Measurements from ENCODE around the gene BTAF1.

BTAF1 gene

GRCh38 chr10:92052741-92053140, 129.2 kb downstream of the BTAF1 start:
- no peak for DNase-seq (ENCODE audit: low spot score)

DNA sequence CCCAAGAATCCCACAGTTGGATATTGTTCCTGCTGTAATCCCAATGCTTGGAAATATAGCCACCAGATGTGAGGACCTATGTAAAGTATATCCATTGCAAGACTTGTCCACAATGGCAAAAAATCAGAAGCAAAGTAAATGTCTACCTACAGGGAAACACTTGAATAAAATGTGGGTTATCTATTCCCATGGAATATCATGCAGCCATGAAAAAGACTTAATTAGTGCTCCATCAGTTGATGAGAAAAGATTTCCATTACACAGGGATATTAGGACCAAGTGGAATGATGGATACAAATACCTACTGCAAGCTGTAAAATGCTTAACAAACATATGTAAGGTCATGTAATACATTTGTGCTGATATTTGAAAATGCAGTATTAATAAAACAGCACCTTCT, 131.2 kb downstream of the BTAF1 start:
- no peak for DNase-seq (ENCODE audit: low spot score)

- no peak for DNase-seq (ENCODE audit: low spot score)
Measured at GRCh38 chr10:92062273-92062672, 138.7 kb downstream of the BTAF1 start.

DNA sequence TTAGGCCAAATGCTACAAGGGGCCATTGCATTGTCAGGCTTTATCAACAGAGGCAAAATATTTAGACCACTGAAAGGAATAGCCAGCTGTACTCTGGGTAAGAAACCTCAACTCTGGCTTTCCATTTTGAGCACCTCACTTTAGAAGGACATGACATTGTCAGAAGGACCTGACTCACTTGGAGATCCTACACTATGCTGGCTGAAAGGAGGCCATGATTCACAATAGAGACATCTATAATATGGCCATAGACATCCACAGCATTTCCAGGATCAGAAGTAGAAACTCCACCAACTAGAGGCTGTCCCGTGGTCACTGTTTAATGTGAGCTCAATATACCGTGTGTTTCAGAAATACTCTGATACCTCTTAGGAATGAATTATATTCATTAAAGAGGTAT, 140.9 kb downstream of the BTAF1 start:
- no peak for DNase-seq (ENCODE audit: low spot score)

- DNase-seq (ENCODE audit: low spot score), result no peak
Measured at GRCh38 chr10:92066386-92066785, 142.8 kb downstream of the BTAF1 start.

DNA sequence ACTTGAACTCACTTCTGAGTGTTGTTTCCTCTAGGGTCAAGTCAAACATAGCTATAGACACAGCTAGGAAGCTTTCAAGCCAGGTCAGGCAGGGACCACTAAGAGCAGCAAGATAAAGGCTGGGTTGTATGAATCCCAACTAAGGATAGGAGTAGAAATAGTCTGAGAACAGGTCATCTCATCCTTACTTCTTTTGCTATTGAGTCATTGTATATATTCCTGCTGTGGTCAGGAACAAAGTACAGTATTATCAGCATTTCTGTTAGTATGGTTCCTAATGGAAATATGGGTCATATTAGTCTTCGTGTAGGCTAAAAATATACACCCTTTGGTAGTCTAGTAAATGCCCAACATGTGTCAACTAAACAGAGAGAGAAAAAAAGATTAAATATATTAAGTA, 145.3 kb downstream of the BTAF1 start:
- no peak for DNase-seq (ENCODE audit: low spot score)

GRCh38 chr10:92074126-92074887, 150.7 kb downstream of the BTAF1 start:
- DNase-seq (ENCODE audit: low spot score), result no peak

GRCh38 chr10:92075829-92076228, 152.3 kb downstream of the BTAF1 start:
- DNase-seq (ENCODE audit: low spot score), result no peak

DNA sequence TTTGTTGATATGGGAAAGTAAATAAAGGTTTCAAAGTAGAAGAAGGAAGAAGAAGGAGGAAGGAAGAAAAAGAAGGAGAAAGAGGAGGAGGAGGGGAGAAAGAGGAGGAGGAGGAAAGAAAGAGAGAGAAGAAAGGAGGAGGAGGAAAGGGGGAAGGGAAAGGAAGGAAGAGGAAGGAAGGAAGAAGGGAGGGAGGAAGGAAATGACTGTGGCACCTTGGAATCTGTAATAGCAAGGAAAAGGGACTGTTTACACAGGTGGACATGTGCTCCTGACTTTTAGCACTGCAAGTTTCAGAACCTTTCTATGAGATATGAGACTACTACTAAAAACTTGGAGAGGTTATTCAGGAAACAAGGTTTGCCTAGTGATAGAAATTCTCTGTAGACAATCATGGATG, 153.2 kb downstream of the BTAF1 start:
- no peak for DNase-seq (ENCODE audit: low spot score)

DNA sequence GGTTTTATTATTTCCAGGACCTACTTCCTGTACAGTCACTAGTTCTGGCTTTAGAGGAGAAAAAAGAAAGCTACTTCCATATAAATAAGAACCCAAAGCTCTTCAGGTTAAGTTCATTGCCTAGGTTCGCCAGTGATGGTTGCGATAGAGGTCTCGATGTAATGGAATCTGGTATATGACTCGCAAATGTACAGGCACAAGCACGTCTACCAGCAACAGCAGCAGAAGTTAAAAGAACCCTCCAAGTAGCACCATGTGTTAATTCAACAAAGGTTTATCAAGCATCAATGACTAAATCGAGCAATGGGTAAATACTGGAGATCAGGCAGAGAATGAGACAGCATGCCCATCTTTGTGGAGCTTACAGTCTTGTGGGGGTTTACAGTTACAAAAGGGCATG, 155.4 kb downstream of the BTAF1 start:
- DNase-seq (ENCODE audit: low spot score), result no peak

Data from hematopoietic multipotent progenitor cell treated with erythropoietin and hydrocortisone succinate and interleukin-3 and kit ligand, for 15 days (in vitro differentiated cells).